ENCODE results near the gene SNAI3.
A peak's percentile ranks its signal among the peaks of the same experiment; 100 is the strongest.

SNAI3 gene

GRCh38 chr16:88703486-88704309 is 17.4 kb upstream of the SNAI3 start:
- DNase-seq (ENCODE audit: low read depth) = peak; percentile 72

GRCh38 chr16:88702371-88703210 is 16.3 kb upstream of the SNAI3 start:
- no peak for DNase-seq (ENCODE audit: low read depth)

- no peak for DNase-seq (ENCODE audit: low read depth)
These were observed 15.5 kb upstream of the SNAI3 start for GRCh38 chr16:88701581-88702370.

GRCh38 chr16:88700636-88701482 is 14.6 kb upstream of the SNAI3 start:
- DNase-seq (ENCODE audit: low read depth) = peak; percentile 99

GRCh38 chr16:88700322-88700635 is 14.0 kb upstream of the SNAI3 start:
- DNase-seq (ENCODE audit: low read depth) = no peak

- DNase-seq (ENCODE audit: low read depth) = no peak
These were observed 12.9 kb upstream of the SNAI3 start for GRCh38 chr16:88699180-88699579.

GRCh38 chr16:88698646-88699045 is 12.3 kb upstream of the SNAI3 start:
- DNase-seq (ENCODE audit: low read depth) = no peak

- no peak for DNase-seq (ENCODE audit: low read depth)
These were observed 11.7 kb upstream of the SNAI3 start for GRCh38 chr16:88697831-88698615.

GRCh38 chr16:88697116-88697830 is 11.0 kb upstream of the SNAI3 start:
- DNase-seq (ENCODE audit: low read depth) = no peak

GRCh38 chr16:88696441-88696840 is 10.1 kb upstream of the SNAI3 start:
- DNase-seq (ENCODE audit: low read depth) = no peak

GRCh38 chr16:88695753-88696152 is 9.4 kb upstream of the SNAI3 start:
- no peak for DNase-seq (ENCODE audit: low read depth)

GRCh38 chr16:88695218-88695617 is 8.9 kb upstream of the SNAI3 start:
- DNase-seq (ENCODE audit: low read depth) = no peak

- DNase-seq (ENCODE audit: low read depth) = no peak
These were observed 8.1 kb upstream of the SNAI3 start for GRCh38 chr16:88694221-88695087.

GRCh38 chr16:88693420-88694177 is 7.3 kb upstream of the SNAI3 start:
- DNase-seq (ENCODE audit: low read depth) = no peak

GRCh38 chr16:88692861-88693260 is 6.6 kb upstream of the SNAI3 start:
- DNase-seq (ENCODE audit: low read depth) = no peak

- DNase-seq (ENCODE audit: low read depth) = no peak
These were observed 5.7 kb upstream of the SNAI3 start for GRCh38 chr16:88691924-88692560.

- DNase-seq (ENCODE audit: low read depth) = no peak
These were observed 5.0 kb upstream of the SNAI3 start for GRCh38 chr16:88691129-88691813.

Measured in T-helper 22 cell (primary cell).